GM12892 (cell line): Measurements from ENCODE around the gene NHS.

Source experiments
- POLR2A ChIP-seq: IDR thresholded peaks from 2 replicates; pipeline ENCODE4 v1.6.1; 2011; ENCODE audit warnings: low read depth, low read length, control low read depth
- POLR2AphosphoS5 ChIP-seq: IDR thresholded peaks from 2 replicates; pipeline ENCODE4 v1.6.1; 2011; ENCODE audit warnings: low read depth, low read length, control low read depth
- TAF1 ChIP-seq: IDR thresholded peaks from 2 replicates; pipeline ENCODE4 v1.6.1; 2011; ENCODE audit warnings: low read depth, mild to moderate bottlenecking, control low read depth, low read length, borderline replicate concordance

DNA sequence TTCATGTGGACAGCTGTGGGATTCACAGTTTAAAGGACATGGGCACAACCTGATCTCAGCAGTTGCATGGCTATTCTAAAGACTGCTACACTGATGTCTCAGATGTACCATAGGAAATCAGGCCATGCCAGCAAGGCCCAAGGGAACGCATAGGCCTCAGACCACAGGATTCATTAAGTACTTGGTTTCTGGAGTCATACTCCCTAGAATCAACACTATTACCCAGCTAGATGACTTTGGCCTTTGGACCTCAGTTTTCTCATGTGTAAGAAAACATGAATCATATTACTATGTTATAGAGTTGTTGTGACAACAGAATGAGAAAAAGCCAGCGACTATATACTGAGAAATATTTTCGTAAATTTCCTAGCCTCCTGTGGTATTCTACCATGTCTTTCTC is 67.9 kb downstream of the NHS start:
- TF ChIP-seq POLR2AphosphoS5 (no peak), POLR2A (no peak), TAF1 (no peak)
